MM.1S (cell line): ENCODE data around the gene IMMP2L.

Experiments
- CTCF ChIP-seq: fragments of 300-600 bp; sonication (generic); IDR thresholded peaks from 2 replicates; pipeline ENCODE4 v1.5.1; 2016; ENCODE audit warnings: antibody characterized with exemption, low read length, mixed read lengths
- EZH2 ChIP-seq: fragments of 300-600 bp; sonication (generic); optimal IDR thresholded peaks from 2 replicates; pipeline ENCODE3; 2017; ENCODE audit warnings: low read depth, mild to moderate bottlenecking, antibody characterized with exemption, low read length, mixed read lengths

- no peak for TF ChIP-seq CTCF
- TF ChIP-seq EZH2, result no peak
Observed at GRCh38 chr7:111103136-111103535, 459.2 kb downstream of the IMMP2L start.
